ENCODE measurements around the gene ARPP19. TPM values are rescaled to one million over a fixed set of nuclear protein-coding genes. Genes with fewer than 3 reads are reported as not detected.

ARPP19 gene
- total and polyA plus RNA-seq, 2 experiments from 2014 or later, result 78.3 to 192 TPM

DNA sequence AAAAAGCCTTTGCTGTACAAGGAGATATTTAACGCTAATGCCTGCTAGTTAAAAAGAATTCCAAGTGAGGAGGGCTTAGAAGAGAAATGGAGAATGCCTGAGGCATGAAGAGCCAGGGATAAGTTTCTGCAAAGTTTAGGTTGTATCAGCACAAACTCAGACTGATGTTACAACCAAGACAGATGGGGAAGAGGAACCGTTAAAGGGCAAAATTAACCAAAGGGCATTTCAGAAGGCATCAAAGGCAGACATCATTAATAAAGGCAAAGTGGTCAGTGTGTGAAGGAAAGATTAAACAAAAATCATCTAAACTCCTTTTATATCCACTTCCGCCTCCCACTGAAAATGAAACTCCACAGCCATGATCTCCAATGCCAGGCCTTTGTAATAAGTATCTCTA is 47.1 kb downstream of the ARPP19 start:
- H3K4me1 Mint-ChIP-seq, result peaks cover 17% of the 10 kb centered on the region
- no peak for ATAC-seq
- TF ChIP-seq, protein P1, sequence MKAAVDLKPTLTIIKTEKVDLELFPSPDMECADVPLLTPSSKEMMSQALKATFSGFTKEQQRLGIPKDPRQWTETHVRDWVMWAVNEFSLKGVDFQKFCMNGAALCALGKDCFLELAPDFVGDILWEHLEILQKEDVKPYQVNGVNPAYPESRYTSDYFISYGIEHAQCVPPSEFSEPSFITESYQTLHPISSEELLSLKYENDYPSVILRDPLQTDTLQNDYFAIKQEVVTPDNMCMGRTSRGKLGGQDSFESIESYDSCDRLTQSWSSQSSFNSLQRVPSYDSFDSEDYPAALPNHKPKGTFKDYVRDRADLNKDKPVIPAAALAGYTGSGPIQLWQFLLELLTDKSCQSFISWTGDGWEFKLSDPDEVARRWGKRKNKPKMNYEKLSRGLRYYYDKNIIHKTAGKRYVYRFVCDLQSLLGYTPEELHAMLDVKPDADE (IDR thresholded peaks at IDR 0.05), result no peak
- TF ChIP-seq, protein P2, sequence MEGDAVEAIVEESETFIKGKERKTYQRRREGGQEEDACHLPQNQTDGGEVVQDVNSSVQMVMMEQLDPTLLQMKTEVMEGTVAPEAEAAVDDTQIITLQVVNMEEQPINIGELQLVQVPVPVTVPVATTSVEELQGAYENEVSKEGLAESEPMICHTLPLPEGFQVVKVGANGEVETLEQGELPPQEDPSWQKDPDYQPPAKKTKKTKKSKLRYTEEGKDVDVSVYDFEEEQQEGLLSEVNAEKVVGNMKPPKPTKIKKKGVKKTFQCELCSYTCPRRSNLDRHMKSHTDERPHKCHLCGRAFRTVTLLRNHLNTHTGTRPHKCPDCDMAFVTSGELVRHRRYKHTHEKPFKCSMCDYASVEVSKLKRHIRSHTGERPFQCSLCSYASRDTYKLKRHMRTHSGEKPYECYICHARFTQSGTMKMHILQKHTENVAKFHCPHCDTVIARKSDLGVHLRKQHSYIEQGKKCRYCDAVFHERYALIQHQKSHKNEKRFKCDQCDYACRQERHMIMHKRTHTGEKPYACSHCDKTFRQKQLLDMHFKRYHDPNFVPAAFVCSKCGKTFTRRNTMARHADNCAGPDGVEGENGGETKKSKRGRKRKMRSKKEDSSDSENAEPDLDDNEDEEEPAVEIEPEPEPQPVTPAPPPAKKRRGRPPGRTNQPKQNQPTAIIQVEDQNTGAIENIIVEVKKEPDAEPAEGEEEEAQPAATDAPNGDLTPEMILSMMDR (conservative IDR thresholded peaks at IDR 0.05; ENCODE audit: low read depth in 2 of 2), result no peak
- TF ChIP-seq ZNF114 (CRISPR knock-in tag; IDR thresholded peaks at IDR 0.05) (no peak), REST (IDR thresholded peaks at IDR 0.05; ENCODE audit: unreplicated experiment) (no peak), CREB1 (CRISPR knock-in tag; IDR thresholded peaks at IDR 0.05; ENCODE audit: low read depth) (no peak), STAT1 (IDR thresholded peaks at IDR 0.05; ENCODE audit: unreplicated experiment) (no peak), JUNB (IDR thresholded peaks at IDR 0.05; ENCODE audit: unreplicated experiment) (no peak)
- TF ChIP-seq, protein P3, sequence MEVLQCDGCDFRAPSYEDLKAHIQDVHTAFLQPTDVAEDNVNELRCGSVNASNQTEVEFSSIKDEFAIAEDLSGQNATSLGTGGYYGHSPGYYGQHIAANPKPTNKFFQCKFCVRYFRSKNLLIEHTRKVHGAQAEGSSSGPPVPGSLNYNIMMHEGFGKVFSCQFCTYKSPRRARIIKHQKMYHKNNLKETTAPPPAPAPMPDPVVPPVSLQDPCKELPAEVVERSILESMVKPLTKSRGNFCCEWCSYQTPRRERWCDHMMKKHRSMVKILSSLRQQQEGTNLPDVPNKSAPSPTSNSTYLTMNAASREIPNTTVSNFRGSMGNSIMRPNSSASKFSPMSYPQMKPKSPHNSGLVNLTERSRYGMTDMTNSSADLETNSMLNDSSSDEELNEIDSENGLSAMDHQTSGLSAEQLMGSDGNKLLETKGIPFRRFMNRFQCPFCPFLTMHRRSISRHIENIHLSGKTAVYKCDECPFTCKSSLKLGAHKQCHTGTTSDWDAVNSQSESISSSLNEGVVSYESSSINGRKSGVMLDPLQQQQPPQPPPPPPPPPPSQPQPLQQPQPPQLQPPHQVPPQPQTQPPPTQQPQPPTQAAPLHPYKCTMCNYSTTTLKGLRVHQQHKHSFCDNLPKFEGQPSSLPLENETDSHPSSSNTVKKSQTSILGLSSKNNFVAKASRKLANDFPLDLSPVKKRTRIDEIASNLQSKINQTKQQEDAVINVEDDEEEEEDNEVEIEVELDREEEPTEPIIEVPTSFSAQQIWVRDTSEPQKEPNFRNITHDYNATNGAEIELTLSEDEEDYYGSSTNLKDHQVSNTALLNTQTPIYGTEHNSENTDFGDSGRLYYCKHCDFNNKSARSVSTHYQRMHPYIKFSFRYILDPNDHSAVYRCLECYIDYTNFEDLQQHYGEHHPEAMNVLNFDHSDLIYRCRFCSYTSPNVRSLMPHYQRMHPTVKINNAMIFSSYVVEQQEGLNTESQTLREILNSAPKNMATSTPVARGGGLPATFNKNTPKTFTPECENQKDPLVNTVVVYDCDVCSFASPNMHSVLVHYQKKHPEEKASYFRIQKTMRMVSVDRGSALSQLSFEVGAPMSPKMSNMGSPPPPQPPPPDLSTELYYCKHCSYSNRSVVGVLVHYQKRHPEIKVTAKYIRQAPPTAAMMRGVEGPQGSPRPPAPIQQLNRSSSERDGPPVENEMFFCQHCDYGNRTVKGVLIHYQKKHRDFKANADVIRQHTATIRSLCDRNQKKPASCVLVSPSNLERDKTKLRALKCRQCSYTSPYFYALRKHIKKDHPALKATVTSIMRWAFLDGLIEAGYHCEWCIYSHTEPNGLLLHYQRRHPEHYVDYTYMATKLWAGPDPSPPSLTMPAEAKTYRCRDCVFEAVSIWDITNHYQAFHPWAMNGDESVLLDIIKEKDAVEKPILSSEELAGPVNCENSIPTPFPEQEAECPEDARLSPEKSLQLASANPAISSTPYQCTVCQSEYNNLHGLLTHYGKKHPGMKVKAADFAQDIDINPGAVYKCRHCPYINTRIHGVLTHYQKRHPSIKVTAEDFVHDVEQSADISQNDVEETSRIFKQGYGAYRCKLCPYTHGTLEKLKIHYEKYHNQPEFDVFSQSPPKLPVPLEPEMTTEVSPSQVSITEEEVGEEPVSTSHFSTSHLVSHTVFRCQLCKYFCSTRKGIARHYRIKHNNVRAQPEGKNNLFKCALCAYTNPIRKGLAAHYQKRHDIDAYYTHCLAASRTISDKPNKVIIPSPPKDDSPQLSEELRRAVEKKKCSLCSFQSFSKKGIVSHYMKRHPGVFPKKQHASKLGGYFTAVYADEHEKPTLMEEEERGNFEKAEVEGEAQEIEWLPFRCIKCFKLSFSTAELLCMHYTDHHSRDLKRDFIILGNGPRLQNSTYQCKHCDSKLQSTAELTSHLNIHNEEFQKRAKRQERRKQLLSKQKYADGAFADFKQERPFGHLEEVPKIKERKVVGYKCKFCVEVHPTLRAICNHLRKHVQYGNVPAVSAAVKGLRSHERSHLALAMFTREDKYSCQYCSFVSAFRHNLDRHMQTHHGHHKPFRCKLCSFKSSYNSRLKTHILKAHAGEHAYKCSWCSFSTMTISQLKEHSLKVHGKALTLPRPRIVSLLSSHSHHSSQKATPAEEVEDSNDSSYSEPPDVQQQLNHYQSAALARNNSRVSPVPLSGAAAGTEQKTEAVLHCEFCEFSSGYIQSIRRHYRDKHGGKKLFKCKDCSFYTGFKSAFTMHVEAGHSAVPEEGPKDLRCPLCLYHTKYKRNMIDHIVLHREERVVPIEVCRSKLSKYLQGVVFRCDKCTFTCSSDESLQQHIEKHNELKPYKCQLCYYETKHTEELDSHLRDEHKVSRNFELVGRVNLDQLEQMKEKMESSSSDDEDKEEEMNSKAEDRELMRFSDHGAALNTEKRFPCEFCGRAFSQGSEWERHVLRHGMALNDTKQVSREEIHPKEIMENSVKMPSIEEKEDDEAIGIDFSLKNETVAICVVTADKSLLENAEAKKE (CRISPR knock-in tag; IDR thresholded peaks at IDR 0.05), result no peak
- Histone ChIP-seq H3K79me2 (replicated peaks; ENCODE audit: insufficient read depth) (peaks cover 77% of the 10 kb centered on the region), H3K4me3 (no peak overlapping the region), H3K36me3 (ENCODE audit: insufficient read depth) (no peaks in the 10 kb centered on the region), H3F3A (replicated peaks; ENCODE audit: low read depth) (no peaks in the 10 kb centered on the region), H2AFZ (no peak overlapping the region), H3K27ac (ENCODE audit: low read depth) (no peak overlapping the region), H3K9me2 (ENCODE audit: insufficient read depth) (no peaks in the 10 kb centered on the region), H3K27me3 (ENCODE audit: insufficient read depth) (peaks cover 2% of the 10 kb centered on the region), H4K20me1 (replicated peaks; ENCODE audit: insufficient read depth) (no peaks in the 10 kb centered on the region; the same call in 1 of the 2 replicates), H3K4me1 (ENCODE audit: insufficient read depth) (peaks cover 14% of the 10 kb centered on the region), H3K4me2 (no peak overlapping the region)
- H3K27ac Mint-ChIP-seq, result no peak overlapping the region
- H3K36me3 Mint-ChIP-seq (ENCODE audit: low read depth), result no peaks in the 10 kb centered on the region
- H3K4me3 Mint-ChIP-seq, result no peak overlapping the region
- no peaks in the 10 kb centered on the region for H3K9me3 Mint-ChIP-seq
- no peak for DNase-seq (ENCODE audit: low spot score)
- H3K27me3 Mint-ChIP-seq (ENCODE audit: insufficient read depth, low read depth, poor library complexity), result peaks cover 1% of the 10 kb centered on the region

Measured in GM23338 (cell line).